T-helper 2 cell (primary cell): ENCODE measurements around the gene PLET1.
"Not testable (repeated sequence)": the region's sequence is repeated elsewhere in the genome, so short reads cannot be mapped to it uniquely, and the experiment has no call there.

Source experiments
- DNase-seq, 5 experiments: peaks; one replicate each; pipeline versions ENCODE4 v3.0.0 to v3.0.0-alpha.2; 2012 to 2022

Gene PLET1

GRCh38 chr11:112210890-112211289, 49.8 kb downstream of the PLET1 start:
- no peak for DNase-seq

- no peak for DNase-seq
Observed at GRCh38 chr11:112206071-112206470, 54.6 kb downstream of the PLET1 start.

GRCh38 chr11:112200252-112200651, 60.4 kb downstream of the PLET1 start:
- DNase-seq, result no peak

- DNase-seq, result not testable (repeated sequence)
Observed at GRCh38 chr11:112199101-112199500, 61.6 kb downstream of the PLET1 start.
